GM18870 (cell line): ENCODE data around the gene HS3ST6.
"Not testable (repeated sequence)": the region's sequence is repeated elsewhere in the genome, so short reads cannot be mapped to it uniquely, and the experiment has no call there.

Experiments
- ATAC-seq: cut with Tn5 transposase; IDR thresholded peaks from one replicate; pipeline ENCODE4 v1.9.1; 2021; ENCODE audit warnings: moderate library complexity; ENCODE audit not compliant: unreplicated experiment

The HS3ST6 gene

DNA sequence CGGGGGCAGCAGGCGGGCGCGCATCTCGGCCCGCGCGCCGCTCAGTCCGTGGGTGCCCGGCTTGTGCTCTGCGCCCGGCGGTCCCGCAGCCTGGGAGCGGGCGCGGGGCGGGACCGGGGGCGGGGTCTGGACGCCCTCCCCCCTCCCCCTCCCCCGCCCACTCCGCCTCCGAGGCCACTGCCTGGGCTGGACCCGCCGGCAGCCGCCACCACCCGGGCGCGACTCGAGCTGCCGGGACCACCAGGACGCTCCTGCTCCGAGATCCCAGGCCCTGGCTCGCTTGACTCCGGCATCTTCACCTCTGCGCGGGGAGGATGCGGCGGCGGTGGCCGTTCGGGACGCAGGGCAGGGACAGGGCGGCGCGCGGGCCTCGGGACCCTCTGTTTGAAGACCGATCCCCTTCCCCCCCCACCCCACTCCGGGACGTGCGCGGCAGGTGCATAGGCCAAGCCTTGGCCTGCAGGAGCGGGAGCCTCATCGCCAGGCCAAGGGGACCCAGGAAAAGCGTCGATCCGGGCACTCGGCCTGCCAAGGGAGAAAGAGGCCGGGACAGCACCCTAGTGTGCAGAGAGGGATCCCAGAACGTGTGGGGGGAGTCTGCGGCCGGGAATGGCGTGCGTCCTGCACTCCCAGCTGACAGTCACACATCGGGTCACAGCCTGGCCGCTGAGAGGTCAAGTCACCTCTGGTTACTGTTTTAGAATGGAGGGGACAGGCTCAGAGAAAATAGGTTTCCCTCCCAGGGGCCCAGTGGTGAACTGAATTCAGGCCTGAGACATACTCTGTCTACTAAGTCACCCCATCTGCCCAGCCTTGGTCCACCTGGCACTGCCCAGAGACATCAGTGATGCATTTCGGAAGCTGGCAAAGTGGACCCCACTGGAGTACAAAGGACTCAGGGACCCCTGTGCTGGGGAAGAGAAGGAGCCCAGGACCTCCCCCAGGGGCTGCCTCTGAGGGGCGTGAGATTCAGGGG lies at the start of gene HS3ST6:
TSS of gene HS3ST6 (minus strand) at position 65 of the 976 bp plus-strand sequence. CDS start 92 bp downstream, outside the sequence.
- no peak for ATAC-seq

- ATAC-seq = no peak
Measured at GRCh38 chr16:1966460-1966859, 48.2 kb upstream of the HS3ST6 start, which contains the start of gene RNF151. Gene RNF151 (plus strand): TSS chr16:1966856. CDS start chr16:1966882, 26 bp downstream.

DNA sequence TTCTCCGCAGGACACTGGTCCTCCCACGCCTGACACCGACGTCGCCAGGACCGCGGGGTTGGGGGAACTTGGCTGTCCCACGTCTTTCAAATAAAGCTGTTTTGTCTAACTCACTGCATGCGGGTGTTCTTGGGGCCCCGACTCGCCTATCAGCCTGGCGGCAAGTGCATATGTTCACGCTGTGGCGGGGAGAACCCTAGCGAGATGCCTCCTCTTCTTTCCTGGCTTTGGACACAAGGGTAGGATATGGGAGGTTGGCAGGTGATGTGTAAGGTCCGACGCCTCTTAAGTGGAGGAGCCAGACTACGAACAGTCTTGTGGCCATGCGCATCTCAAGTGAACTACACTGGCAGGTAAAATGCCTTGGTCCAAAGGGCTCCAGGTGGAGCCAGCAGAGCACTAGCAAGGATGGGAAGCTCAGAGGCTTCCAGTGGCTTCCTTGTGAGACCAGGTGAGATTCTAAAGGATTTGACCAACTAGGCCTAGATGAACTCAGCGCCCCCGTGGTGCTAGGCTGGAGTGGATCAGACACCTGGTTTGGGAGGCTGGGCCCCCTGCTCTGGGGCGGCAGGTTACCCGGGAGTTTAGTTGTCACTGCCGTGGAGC lies 47.3 kb upstream of the HS3ST6 start:
- no peak for ATAC-seq

GRCh38 chr16:1964506-1965395 lies 46.5 kb upstream of the HS3ST6 start, which contains the start of gene RPS2:
Gene RPS2 (minus strand): TSS chr16:1964826. CDS start chr16:1964625, 201 bp downstream.
- ATAC-seq = peak; percentile 79

GRCh38 chr16:1963806-1964505 lies 45.7 kb upstream of the HS3ST6 start:
- no peak for ATAC-seq

DNA sequence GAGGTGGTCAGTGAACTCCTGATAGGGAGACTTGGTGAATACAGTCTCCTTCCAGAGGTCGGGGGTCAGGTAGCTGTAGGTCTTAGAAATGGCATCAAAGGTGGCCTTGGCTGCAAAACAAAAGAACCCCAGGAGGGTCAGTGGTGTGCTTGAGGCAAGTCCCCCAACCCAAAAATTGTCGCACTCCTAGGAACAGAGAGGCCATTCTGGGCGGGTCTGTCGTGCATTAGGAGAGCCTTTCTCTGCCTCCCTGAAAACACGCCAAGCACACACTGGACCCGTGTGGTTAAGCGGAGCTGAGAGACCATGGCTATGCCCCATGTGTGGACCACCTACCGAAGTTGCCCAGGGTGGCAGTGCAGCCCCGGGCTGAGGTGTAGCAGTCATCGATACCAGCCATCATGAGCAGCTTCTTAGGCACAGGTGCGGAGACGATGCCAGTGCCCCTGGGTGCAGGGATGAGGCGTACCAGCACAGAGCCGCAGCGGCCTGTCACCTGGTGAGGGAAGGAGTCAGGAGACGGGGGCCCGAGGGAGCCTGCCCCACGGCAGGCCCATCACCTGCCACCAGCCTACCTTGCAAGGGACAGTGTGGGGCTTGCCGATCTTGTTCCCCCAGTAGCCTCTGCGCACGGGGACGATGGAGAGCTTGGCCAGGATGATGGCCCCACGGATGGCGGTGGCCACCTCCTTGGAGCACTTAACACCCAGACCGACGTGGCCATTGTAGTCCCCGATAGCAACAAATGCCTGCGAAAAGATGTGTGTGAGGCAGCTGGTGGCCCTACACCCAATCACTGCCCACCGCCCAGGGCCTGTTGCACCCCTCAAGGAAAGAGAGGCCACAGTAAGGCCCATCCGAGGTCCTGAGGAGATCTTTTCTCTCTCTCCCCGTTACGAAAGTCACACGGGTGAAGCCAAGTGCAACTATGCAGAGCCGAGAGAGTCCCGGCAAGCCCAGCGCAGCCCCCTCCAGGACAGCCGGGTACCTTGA lies 44.2 kb upstream of the HS3ST6 start:
- ATAC-seq = not testable (repeated sequence)

DNA sequence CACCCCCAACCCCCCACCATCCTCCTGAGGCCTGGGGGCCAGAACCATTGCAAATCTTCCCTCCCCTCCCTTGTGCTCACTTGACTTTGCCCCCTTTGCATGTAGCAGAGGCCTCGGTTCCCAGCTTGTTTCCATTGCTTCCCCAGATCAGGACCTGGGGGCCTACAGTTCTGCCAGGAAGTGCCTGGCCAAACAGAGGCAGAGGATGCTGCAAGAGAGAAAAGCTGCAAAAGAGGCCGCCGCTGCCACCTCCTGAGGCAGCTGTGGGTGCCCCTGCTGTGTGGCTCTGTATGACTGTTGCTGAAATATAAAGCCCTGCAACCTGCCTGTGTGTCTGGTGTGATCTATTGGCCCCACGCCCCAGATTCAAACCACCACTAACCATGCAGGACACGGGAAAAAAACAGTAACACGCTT lies 43.4 kb upstream of the HS3ST6 start:
- ATAC-seq = no peak

GRCh38 chr16:1960665-1961630 lies 42.7 kb upstream of the HS3ST6 start:
- no peak for ATAC-seq

DNA sequence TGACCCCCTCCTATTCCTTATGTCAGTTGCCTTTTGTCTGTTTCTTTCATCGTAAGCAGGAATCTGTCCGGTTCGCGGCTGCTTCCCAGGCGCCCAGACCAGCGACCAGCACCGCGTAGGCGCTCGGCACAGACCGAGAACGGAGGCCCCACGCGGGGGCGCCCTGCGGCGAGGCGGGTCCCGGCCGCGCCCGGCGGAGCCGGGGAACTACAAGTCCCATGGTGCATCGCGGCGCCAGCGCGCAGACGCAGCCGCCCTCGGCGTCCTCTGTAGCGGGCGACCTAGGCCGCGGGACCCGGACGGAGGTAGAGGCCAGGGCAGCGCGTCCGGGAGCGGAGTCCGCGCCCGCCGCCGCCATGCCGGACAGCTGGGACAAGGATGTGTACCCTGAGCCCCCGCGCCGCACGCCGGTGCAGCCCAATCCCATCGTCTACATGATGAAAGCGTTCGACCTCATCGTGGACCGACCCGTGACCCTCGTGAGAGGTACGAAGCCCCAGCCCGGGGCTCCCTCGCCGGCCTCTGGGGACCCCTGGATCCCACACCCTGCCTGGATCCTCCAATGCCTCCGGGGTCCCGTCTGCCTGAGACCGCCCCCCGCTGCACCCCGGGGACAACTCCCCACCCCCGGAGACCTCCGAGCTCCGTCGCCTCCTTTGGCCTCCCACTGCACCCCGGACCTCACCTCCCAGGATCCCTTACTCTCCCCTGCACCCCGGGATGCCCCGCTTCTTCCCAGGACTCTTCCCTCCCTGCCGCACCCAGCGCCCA lies 41.2 kb upstream of the HS3ST6 start, which contains the start of gene NDUFB10:
TSS of gene NDUFB10 (plus strand) at position 270 of the 771 bp plus-strand sequence. CDS start at position 357, 87 bp downstream.
- peak; percentile 41 for ATAC-seq

DNA sequence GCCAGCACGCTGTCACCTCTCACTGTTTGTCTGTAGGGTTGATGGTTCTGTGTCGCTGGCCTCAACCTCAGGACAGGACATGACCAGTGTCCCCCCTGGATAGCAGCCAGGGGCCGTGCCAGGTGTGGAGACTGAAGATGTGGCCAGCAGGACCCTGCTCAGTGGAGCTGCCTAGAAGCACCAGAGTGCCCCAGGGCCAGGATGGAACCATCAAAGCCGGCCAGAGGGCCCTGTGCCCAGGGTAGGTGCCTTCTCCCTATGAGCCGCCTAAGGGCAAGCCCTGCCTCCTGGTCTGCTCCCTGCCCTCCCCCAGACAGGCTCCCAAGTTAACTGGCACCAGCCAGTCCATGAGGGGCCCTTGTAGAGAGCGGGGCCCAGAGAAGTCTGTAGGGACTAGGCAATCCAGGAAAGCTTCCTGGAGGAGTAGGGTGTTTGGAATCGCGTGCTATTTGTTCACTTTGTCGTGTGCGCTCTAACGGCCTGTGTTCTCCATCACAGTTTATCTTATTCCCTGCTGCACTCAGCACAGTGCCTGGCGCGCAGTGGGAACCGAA lies 40.6 kb upstream of the HS3ST6 start:
- no peak for ATAC-seq

- not testable (repeated sequence) for ATAC-seq
Measured at GRCh38 chr16:1958143-1958491, 39.9 kb upstream of the HS3ST6 start.

DNA sequence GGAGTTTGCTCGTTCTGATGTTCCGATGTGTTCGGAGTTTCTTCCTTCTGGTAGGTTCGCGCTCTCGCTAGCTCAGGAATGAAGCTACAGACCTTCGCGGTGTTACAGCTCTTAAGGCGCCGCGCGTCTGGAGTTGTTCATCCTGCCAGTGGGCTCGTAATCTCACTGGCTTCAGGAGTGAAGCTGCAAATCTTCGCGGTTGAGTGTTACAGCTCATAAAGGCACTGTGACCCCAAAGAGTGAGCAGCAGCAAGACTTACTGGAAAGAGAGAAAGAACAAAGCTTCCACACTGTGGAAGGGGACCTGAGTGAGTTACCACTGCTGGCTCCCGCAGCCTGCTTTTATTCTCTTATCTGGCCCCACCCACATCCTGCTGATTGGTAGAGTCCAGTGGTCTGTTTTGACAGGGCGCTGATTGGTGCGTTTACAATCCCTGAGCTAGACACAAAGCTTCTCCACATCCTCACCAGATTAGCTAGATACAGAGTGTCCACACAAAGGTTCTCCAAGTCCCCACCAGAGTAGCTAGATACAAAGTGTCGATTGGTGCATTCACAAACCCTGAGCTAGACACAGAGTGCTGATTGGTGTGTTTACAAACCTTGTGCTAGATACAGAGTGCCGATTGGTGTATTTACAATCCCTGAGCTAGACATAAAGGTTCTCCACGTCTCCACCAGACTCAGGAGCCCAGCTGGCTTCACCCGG lies 39.4 kb upstream of the HS3ST6 start:
- ATAC-seq = not testable (repeated sequence)

- no peak for ATAC-seq
Measured at GRCh38 chr16:1953734-1954133, 35.5 kb upstream of the HS3ST6 start.

DNA sequence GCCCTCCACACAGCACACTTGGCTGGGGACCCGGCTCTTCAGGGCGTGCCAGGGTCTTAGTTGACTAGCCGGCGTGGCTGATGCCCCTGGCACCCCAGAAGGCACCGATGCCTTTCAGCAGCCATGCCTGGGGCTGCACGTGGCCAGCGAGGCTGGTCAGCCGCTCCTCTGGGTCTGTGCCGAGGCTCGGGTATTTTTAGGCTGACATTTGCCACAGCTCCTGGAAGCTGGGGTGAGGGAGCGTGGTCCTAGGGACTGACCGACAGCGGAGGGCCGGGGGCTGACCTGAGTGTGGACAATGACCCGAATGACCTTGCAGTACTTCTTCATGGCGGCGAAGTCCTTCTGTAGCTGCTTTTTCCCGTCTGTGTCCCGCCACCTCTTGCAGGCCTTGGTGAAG lies 32.3 kb upstream of the HS3ST6 start:
- no peak for ATAC-seq

DNA sequence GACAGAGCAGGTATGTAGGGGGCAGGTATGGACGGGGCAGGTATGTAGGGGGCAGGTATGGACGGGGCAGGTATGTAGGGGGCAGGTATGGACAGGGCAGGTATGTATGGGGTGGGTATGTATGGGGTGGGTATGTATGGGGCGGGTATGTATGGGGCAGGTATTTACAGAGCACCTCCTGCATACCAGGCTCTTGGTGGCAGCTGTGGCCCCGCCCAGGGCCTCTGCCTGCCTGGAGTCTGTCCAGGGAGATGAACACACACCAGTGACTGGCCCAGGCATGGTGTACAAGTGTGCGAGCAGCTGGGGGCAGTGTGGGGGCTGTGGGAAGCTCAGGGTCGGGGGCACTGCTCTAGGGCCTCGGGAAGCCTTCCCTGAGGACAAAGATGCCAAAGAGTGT lies 31.8 kb upstream of the HS3ST6 start:
- no peak for ATAC-seq

- no peak for ATAC-seq
Measured at GRCh38 chr16:1949507-1949906, 31.3 kb upstream of the HS3ST6 start.
